HG03520 (cell line): ENCODE results near the gene NEURL3.

Experiments used
- ATAC-seq: cut with Tn5 transposase; IDR thresholded peaks from one replicate; pipeline ENCODE4 v1.9.1; 2021; ENCODE audit warnings: mild to moderate bottlenecking, moderate library complexity; ENCODE audit not compliant: unreplicated experiment

The NEURL3 gene

GRCh38 chr2:96540136-96540535 is 35.0 kb upstream of the NEURL3 start:
- no peak for ATAC-seq

GRCh38 chr2:96539215-96539920 is 34.2 kb upstream of the NEURL3 start:
- ATAC-seq = no peak

GRCh38 chr2:96538487-96539214 is 33.5 kb upstream of the NEURL3 start:
- no peak for ATAC-seq

- no peak for ATAC-seq
These were observed 32.8 kb upstream of the NEURL3 start for GRCh38 chr2:96537734-96538486.

- peak; percentile 38 for ATAC-seq
These were observed 32.0 kb upstream of the NEURL3 start for GRCh38 chr2:96537066-96537733.

- ATAC-seq = peak; percentile 49
These were observed 31.4 kb upstream of the NEURL3 start, which contains the start of gene ARID5A for GRCh38 chr2:96536445-96537065. TSS of gene ARID5A (plus strand) at chr2:96536752. CDS start at chr2:96536827, 75 bp downstream.

- no peak for ATAC-seq
These were observed 30.2 kb upstream of the NEURL3 start for GRCh38 chr2:96535331-96535730.

- no peak for ATAC-seq
These were observed 29.6 kb upstream of the NEURL3 start for GRCh38 chr2:96534701-96535181.

- ATAC-seq = no peak
These were observed 29.0 kb upstream of the NEURL3 start for GRCh38 chr2:96534141-96534540.

GRCh38 chr2:96533292-96534073 is 28.3 kb upstream of the NEURL3 start:
- ATAC-seq = no peak

DNA sequence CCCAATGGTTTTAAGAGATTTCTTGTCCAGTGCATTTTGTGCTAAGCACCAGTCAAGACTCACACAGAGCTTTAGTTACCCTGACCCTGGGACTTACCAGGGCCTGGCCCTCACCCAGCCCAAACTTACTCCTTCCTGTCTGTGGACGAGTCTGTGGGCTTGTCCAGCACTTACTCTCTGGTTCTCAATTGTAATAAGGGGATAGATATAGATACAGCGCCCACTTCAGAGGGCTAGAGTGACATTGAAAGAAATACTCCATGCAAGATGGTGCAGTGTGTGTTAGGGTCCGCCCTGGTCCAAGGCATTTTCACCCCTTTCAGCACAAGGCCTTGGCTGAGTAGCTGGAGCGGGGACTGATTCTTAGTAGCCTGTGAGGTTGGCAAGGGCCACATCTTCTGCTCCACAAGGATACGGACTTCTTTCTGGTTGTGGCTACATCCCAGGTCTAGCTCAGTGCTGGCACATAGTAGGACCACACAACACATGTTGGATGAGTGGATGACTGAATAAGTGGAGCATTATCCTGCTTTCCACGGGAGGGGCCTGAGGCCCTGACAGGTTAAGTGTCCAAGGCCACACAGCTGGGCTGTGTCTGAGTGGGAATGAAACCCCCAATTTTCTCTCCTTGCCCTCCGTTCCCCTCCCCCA is 27.6 kb upstream of the NEURL3 start:
- ATAC-seq = no peak

GRCh38 chr2:96531872-96532505 is 26.8 kb upstream of the NEURL3 start:
- ATAC-seq = no peak

DNA sequence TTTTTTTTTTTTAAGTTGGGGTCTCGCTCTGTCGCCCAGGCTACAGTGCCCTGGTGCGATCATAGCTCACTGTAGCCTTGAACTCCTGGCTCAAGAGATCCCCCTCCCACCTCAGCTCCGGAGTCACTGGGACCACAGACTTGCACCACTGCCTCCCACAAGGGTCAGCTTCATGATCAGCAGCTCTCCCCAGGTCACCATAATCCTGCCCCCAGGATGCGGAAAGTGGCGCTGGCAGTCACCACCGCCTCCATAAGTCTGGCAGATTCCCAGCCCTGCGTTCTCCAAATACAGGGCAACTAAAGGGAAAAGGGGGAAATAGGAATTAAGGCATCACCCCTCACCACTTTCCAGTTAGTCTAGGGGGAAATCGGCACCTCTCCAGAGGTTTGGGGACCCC is 26.2 kb upstream of the NEURL3 start:
- ATAC-seq = no peak

- ATAC-seq = no peak
These were observed 25.6 kb upstream of the NEURL3 start for GRCh38 chr2:96530474-96531357.

GRCh38 chr2:96530144-96530430 is 24.9 kb upstream of the NEURL3 start:
- no peak for ATAC-seq

- ATAC-seq = no peak
These were observed 24.4 kb upstream of the NEURL3 start for GRCh38 chr2:96529376-96530143.

DNA sequence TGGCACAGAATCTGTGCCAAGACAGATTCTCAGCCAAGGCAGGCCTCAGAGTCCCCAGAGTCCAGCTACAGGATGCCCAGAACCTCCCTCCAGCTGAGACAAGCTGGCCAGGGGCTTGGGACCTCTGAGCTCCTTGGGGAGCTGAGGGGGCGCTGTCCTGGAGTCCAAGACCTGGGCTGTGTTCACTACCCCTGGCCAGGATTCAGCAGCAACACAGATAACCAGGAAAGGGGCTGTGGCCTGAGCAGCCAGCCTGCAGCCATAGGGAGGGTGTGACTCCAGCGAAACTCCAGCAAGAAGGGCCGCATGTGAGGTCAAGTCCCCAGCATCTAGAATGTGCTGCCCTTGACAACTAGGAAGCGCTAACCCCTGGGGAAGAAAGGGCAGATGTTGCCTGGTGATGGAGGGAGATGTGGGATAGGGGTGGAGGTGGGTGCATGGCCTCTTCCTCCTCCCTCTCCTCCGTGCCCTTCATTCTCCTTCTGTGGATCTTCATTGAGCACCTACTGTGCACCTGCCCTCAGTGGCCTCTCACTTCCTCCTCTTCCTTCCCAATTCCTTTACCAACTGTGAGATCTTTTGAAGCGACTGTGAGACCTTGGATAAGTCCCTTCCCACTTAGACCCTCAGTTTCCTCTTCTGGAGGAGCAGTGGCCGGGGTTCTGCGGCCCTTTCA is 23.7 kb upstream of the NEURL3 start:
- no peak for ATAC-seq
